Neural cell (in vitro differentiated cells): ENCODE measurements around the gene IFT22. TPM values are rescaled to one million over a fixed set of nuclear protein-coding genes. Genes with fewer than 3 reads are reported as not detected.

ENCODE experiments used
- H2AFZ ChIP-seq: fragments of 200-600, 300-800 bp; sonication (generic), shearing (Covaris generic); 2 replicates; pipeline ENCODE4 v1.6.0; 2014; ENCODE audit warnings: low read depth, mild to moderate bottlenecking, antibody characterized with exemption, low read length, moderate library complexity
- H3F3A ChIP-seq: fragments of 200-600 bp; shearing (Covaris generic); 2 replicates; pipeline ENCODE4 v1.6.1; 2016; ENCODE audit warnings: mild to moderate bottlenecking, moderate library complexity, mixed read lengths, antibody characterized with exemption, low read length; ENCODE audit not compliant: insufficient read depth, poor library complexity, severe bottlenecking
- H3K27ac ChIP-seq: fragments of 200-600, 300-800 bp; sonication (generic), shearing (Covaris generic); 2 replicates; pipeline ENCODE4 v1.5.1; 2014; ENCODE audit warnings: mild to moderate bottlenecking, low read length, moderate library complexity
- H3K27me3 ChIP-seq: fragments of 300-800, 200-600 bp; sonication (generic), shearing (Covaris generic); 2 replicates; pipeline ENCODE4 v1.6.0; 2014; ENCODE audit warnings: mild to moderate bottlenecking, low read depth, low read length, moderate library complexity; ENCODE audit not compliant: insufficient read depth
- H3K36me3 ChIP-seq: fragments of 300-800, 200-600 bp; sonication (generic), shearing (Covaris generic); 2 replicates; pipeline ENCODE4 v1.5.1; 2014; ENCODE audit warnings: mild to moderate bottlenecking, antibody characterized with exemption, low read length, moderate library complexity; ENCODE audit not compliant: insufficient read depth
- H3K4me2 ChIP-seq: fragments of 300-800, 200-600 bp; sonication (generic), shearing (Covaris generic); 2 replicates; pipeline ENCODE4 v1.6.0; 2014; ENCODE audit warnings: mild to moderate bottlenecking, low read length
- H3K4me3 ChIP-seq: fragments of 300-800, 200-600 bp; sonication (generic), shearing (Covaris generic); 2 replicates; pipeline ENCODE4 v1.5.1; 2014; ENCODE audit warnings: mild to moderate bottlenecking, low read length, moderate library complexity
- H3K79me2 ChIP-seq: fragments of 200-600 bp; shearing (Covaris generic); replicated peaks from 2 replicates; pipeline ENCODE4 v1.6.0; 2014; ENCODE audit warnings: mild to moderate bottlenecking, low read length, moderate library complexity; ENCODE audit not compliant: insufficient read depth
- H3K9ac ChIP-seq: fragments of 300-800, 200-600 bp; sonication (generic), shearing (Covaris generic); 2 replicates; pipeline ENCODE4 v1.6.1; 2016; ENCODE audit warnings: mild to moderate bottlenecking, low read length, mixed read lengths
- H3K9me2 ChIP-seq: fragments of 200-600 bp; shearing (Covaris generic); 2 replicates; pipeline ENCODE4 v1.6.1; 2016; ENCODE audit warnings: mild to moderate bottlenecking, low read length, mixed read lengths; ENCODE audit not compliant: insufficient read depth
- H3K9me3 ChIP-seq: fragments of 200-600, 300-800 bp; sonication (generic), shearing (Covaris generic); 2 replicates; pipeline ENCODE4 v1.6.1; 2016; ENCODE audit warnings: mild to moderate bottlenecking, mixed run types, low read length, moderate library complexity, mixed read lengths
- H4K20me1 ChIP-seq: fragments of 200-600 bp; shearing (Covaris generic); 2 replicates; pipeline ENCODE4 v1.6.1; 2016; ENCODE audit warnings: mild to moderate bottlenecking, mixed run types; ENCODE audit not compliant: insufficient read depth
- EP300 ChIP-seq: fragments of 450-650 bp; conservative IDR thresholded peaks from 2 replicates; pipeline ENCODE4 v1.6.1; 2014; ENCODE audit warnings: antibody characterized with exemption, mild to moderate bottlenecking, moderate library complexity; ENCODE audit not compliant: poor library complexity, severe bottlenecking
- EZH2 ChIP-seq: fragments of 200-600, 300-800 bp; shearing (Covaris generic), sonication (generic); IDR thresholded peaks from 2 replicates; pipeline ENCODE4 v1.6.1; 2014; ENCODE audit warnings: antibody characterized with exemption, low read length, borderline replicate concordance, mild to moderate bottlenecking; ENCODE audit not compliant: insufficient read depth, poor library complexity, severe bottlenecking
- MXI1 ChIP-seq: fragments of 450-650 bp; conservative IDR thresholded peaks from 2 replicates; pipeline ENCODE4 v1.6.1; 2014; ENCODE audit warnings: antibody characterized with exemption, mild to moderate bottlenecking; ENCODE audit not compliant: poor library complexity, severe bottlenecking
- POLR2AphosphoS5 ChIP-seq: IDR thresholded peaks from 2 replicates; pipeline ENCODE4 v1.6.1; 2012
- RAD21 ChIP-seq: fragments of 450-650 bp; conservative IDR thresholded peaks from 2 replicates; pipeline ENCODE4 v1.6.1; 2014; ENCODE audit warnings: antibody characterized with exemption, mild to moderate bottlenecking, moderate library complexity
- SMC3 ChIP-seq: fragments of 450-650 bp; conservative IDR thresholded peaks from 2 replicates; pipeline ENCODE4 v1.6.1; 2014; ENCODE audit warnings: antibody characterized with exemption, mild to moderate bottlenecking, moderate library complexity; ENCODE audit not compliant: poor library complexity
- TAF1 ChIP-seq: IDR thresholded peaks from 2 replicates; pipeline ENCODE4 v1.6.1; 2012; ENCODE audit warnings: low read depth
- polyA plus RNA-seq: library from polyadenylated mRNA; depleted of rRNA; stranded (reverse); fragments of >200 nt; gene quantifications from 2 replicates; pipeline ENCODE4 v1.2.3, GENCODE V29; 2014
- TF ChIP-seq, protein P1 (sequence below): IDR thresholded peaks from 2 replicates; pipeline ENCODE4 v1.6.1; 2012; ENCODE audit warnings: borderline replicate concordance
- TF ChIP-seq, protein P2 (sequence below): fragments of 450-650 bp; IDR thresholded peaks from 2 replicates; pipeline ENCODE4 v1.5.1; 2014; ENCODE audit warnings: antibody characterized with exemption, mild to moderate bottlenecking, moderate library complexity; ENCODE audit not compliant: poor library complexity, severe bottlenecking

The IFT22 gene
- polyA plus RNA-seq, 1 donor from 2014 or later = 50.9 TPM

- Histone ChIP-seq H4K20me1 (no peaks in the 10 kb centered on the region), H3K9ac (no peak overlapping the region), H3K27me3 (no peaks in the 10 kb centered on the region), H3F3A (no peaks in the 10 kb centered on the region), H3K4me2 (no peak overlapping the region), H3K4me3 (no peak overlapping the region), H3K9me2 (no peaks in the 10 kb centered on the region), H3K9me3 (no peaks in the 10 kb centered on the region), H3K36me3 (no peaks in the 10 kb centered on the region), H3K27ac (no peak overlapping the region), H3K79me2 (peaks cover 12% of the 10 kb centered on the region), H2AFZ (no peak overlapping the region)
- no peak for TF ChIP-seq MXI1
- no peak for TF ChIP-seq SMC3
- TF ChIP-seq POLR2AphosphoS5 = no peak
- TF ChIP-seq, protein P1, sequence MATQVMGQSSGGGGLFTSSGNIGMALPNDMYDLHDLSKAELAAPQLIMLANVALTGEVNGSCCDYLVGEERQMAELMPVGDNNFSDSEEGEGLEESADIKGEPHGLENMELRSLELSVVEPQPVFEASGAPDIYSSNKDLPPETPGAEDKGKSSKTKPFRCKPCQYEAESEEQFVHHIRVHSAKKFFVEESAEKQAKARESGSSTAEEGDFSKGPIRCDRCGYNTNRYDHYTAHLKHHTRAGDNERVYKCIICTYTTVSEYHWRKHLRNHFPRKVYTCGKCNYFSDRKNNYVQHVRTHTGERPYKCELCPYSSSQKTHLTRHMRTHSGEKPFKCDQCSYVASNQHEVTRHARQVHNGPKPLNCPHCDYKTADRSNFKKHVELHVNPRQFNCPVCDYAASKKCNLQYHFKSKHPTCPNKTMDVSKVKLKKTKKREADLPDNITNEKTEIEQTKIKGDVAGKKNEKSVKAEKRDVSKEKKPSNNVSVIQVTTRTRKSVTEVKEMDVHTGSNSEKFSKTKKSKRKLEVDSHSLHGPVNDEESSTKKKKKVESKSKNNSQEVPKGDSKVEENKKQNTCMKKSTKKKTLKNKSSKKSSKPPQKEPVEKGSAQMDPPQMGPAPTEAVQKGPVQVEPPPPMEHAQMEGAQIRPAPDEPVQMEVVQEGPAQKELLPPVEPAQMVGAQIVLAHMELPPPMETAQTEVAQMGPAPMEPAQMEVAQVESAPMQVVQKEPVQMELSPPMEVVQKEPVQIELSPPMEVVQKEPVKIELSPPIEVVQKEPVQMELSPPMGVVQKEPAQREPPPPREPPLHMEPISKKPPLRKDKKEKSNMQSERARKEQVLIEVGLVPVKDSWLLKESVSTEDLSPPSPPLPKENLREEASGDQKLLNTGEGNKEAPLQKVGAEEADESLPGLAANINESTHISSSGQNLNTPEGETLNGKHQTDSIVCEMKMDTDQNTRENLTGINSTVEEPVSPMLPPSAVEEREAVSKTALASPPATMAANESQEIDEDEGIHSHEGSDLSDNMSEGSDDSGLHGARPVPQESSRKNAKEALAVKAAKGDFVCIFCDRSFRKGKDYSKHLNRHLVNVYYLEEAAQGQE = no peak
- no peak for TF ChIP-seq EZH2
- no peak for TF ChIP-seq EP300
- TF ChIP-seq RAD21 = no peak
- TF ChIP-seq TAF1 = no peak
- TF ChIP-seq, protein P2, sequence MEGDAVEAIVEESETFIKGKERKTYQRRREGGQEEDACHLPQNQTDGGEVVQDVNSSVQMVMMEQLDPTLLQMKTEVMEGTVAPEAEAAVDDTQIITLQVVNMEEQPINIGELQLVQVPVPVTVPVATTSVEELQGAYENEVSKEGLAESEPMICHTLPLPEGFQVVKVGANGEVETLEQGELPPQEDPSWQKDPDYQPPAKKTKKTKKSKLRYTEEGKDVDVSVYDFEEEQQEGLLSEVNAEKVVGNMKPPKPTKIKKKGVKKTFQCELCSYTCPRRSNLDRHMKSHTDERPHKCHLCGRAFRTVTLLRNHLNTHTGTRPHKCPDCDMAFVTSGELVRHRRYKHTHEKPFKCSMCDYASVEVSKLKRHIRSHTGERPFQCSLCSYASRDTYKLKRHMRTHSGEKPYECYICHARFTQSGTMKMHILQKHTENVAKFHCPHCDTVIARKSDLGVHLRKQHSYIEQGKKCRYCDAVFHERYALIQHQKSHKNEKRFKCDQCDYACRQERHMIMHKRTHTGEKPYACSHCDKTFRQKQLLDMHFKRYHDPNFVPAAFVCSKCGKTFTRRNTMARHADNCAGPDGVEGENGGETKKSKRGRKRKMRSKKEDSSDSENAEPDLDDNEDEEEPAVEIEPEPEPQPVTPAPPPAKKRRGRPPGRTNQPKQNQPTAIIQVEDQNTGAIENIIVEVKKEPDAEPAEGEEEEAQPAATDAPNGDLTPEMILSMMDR = no peak
Observed at GRCh38 chr7:101365956-101366355, 44.3 kb upstream of the IFT22 start.

DNA sequence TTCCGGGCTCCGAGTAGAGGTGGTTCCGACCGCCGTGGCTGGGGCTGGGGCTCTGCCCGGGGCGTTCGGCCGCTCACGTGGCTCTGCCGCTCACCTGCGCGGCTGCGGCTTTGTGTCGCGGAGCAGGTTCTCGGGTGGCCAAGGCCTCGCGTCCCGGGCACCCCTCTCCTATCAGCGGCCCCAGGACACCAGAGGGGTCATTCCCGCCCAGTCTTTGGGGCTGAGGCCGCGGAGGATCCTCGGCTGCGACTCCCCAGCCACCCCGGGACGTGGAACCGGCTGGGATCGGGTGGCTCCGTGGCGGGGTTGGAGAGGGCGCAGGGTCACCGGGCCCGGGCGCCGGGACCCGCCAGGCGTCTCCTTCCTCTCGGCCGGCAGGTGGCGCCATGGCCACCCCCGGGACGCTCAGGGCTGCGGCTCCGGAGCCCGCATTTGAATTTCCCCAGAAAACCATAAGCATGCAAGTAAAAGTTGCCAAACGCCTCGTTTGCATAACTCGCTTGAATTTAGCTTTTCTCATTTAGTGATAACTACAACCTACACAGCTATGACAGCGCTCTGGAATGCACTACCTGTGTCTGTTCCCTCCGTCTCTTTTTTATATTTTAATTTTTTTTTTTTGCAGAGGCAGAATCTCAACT lies 42.2 kb upstream of the IFT22 start:
- peak overlapping the region; percentile 48 for H3K4me2 ChIP-seq
- peak overlapping the region; percentile 96 for H3K9ac ChIP-seq
- H4K20me1 ChIP-seq = no peaks in the 10 kb centered on the region
- TF ChIP-seq, protein P1 = peak; percentile 57
- peak; percentile 89 for TF ChIP-seq SMC3
- TF ChIP-seq POLR2AphosphoS5 = peak; percentile 77
- TF ChIP-seq EZH2 = no peak
- peak; percentile 77 for TF ChIP-seq RAD21
- peak; percentile 89 for TF ChIP-seq MXI1
- peak; percentile 60 for TF ChIP-seq EP300
- TF ChIP-seq TAF1 = no peak
- TF ChIP-seq, protein P2 = peak; percentile 97
- no peaks in the 10 kb centered on the region for H3K9me2 ChIP-seq
- peak overlapping the region; percentile 73 for H2AFZ ChIP-seq
- H3K9me3 ChIP-seq = no peaks in the 10 kb centered on the region
- H3K27ac ChIP-seq = peak overlapping the region; percentile 80
- peak overlapping the region; percentile 97 for H3K4me3 ChIP-seq
- H3K27me3 ChIP-seq = no peaks in the 10 kb centered on the region
- H3F3A ChIP-seq = no peaks in the 10 kb centered on the region
- H3K36me3 ChIP-seq = no peaks in the 10 kb centered on the region
- H3K79me2 ChIP-seq = peaks cover 12% of the 10 kb centered on the region
